Measurements from ENCODE around the gene TMEM232. TPM values are rescaled to one million over a fixed set of nuclear protein-coding genes. Genes with fewer than 3 reads are reported as not detected.

The TMEM232 gene
- total RNA-seq, 3 donors from 2014 or later = 0.28 to 0.90 (median 0.29) TPM

- Mint-ChIP-seq H3K27me3 (ENCODE audit: low read depth) (peaks cover 2% of the 10 kb centered on the region), H3K9me3 (peaks cover 11% of the 10 kb centered on the region), H3K4me1 (ENCODE audit: low read depth) (no peaks in the 10 kb centered on the region), H3K36me3 (ENCODE audit: insufficient read depth) (no peaks in the 10 kb centered on the region), H3K4me3 (no peak overlapping the region)
- no peak for ATAC-seq
- DNase-seq = no peak
Measured at GRCh38 chr5:110477911-110478310, 248.6 kb downstream of the TMEM232 start.

GRCh38 chr5:110476164-110476563, 250.3 kb downstream of the TMEM232 start:
- H3K4me3 Mint-ChIP-seq = no peak overlapping the region
- no peaks in the 10 kb centered on the region for H3K4me1 Mint-ChIP-seq (ENCODE audit: low read depth)
- peaks cover 12% of the 10 kb centered on the region for H3K9me3 Mint-ChIP-seq
- no peaks in the 10 kb centered on the region for H3K36me3 Mint-ChIP-seq (ENCODE audit: insufficient read depth)
- DNase-seq (no peak), ATAC-seq (no peak)
- H3K27me3 Mint-ChIP-seq (ENCODE audit: low read depth) = peaks cover 2% of the 10 kb centered on the region

- peaks cover 2% of the 10 kb centered on the region for H3K27me3 Mint-ChIP-seq (ENCODE audit: low read depth)
- peaks cover 18% of the 10 kb centered on the region for H3K9me3 Mint-ChIP-seq
- DNase-seq (no peak), ATAC-seq (no peak)
- no peak overlapping the region for H3K4me3 Mint-ChIP-seq
- no peaks in the 10 kb centered on the region for H3K4me1 Mint-ChIP-seq (ENCODE audit: low read depth)
- no peaks in the 10 kb centered on the region for H3K36me3 Mint-ChIP-seq (ENCODE audit: insufficient read depth)
Measured at GRCh38 chr5:110475529-110475928, 250.9 kb downstream of the TMEM232 start.

GRCh38 chr5:110469486-110469885, 257.0 kb downstream of the TMEM232 start:
- Mint-ChIP-seq H3K36me3 (ENCODE audit: insufficient read depth) (no peaks in the 10 kb centered on the region), H3K9me3 (peaks cover 25% of the 10 kb centered on the region), H3K4me3 (no peak overlapping the region), H3K27me3 (ENCODE audit: low read depth) (no peaks in the 10 kb centered on the region), H3K4me1 (ENCODE audit: low read depth) (no peaks in the 10 kb centered on the region)
- ATAC-seq (no peak), DNase-seq (no peak)

- ATAC-seq (no peak), DNase-seq (no peak)
- H3K36me3 Mint-ChIP-seq (ENCODE audit: insufficient read depth) = no peaks in the 10 kb centered on the region
- H3K4me3 Mint-ChIP-seq = no peak overlapping the region
- H3K9me3 Mint-ChIP-seq = no peaks in the 10 kb centered on the region
- H3K4me1 Mint-ChIP-seq (ENCODE audit: low read depth) = no peaks in the 10 kb centered on the region
- H3K27me3 Mint-ChIP-seq (ENCODE audit: low read depth) = no peaks in the 10 kb centered on the region
Measured at GRCh38 chr5:110463106-110463505, 263.4 kb downstream of the TMEM232 start.

- H3K4me3 Mint-ChIP-seq = no peak overlapping the region
Measured at GRCh38 chr5:110460837-110461236, 265.6 kb downstream of the TMEM232 start.

GRCh38 chr5:110458313-110458712, 268.2 kb downstream of the TMEM232 start:
- DNase-seq = no peak
- no peaks in the 10 kb centered on the region for H3K4me1 Mint-ChIP-seq (ENCODE audit: low read depth)
- H3K36me3 Mint-ChIP-seq (ENCODE audit: insufficient read depth) = no peaks in the 10 kb centered on the region
- no peaks in the 10 kb centered on the region for H3K27me3 Mint-ChIP-seq (ENCODE audit: low read depth)
- ATAC-seq = no peak
- H3K4me3 Mint-ChIP-seq = no peak overlapping the region
- no peaks in the 10 kb centered on the region for H3K9me3 Mint-ChIP-seq

More at GRCh38 chr5:110460837-110461236, 265.6 kb downstream of the TMEM232 start:
- ATAC-seq = no peak
- Mint-ChIP-seq H3K9me3 (no peaks in the 10 kb centered on the region), H3K4me1 (ENCODE audit: low read depth) (no peaks in the 10 kb centered on the region), H3K36me3 (ENCODE audit: insufficient read depth) (no peaks in the 10 kb centered on the region), H3K27me3 (ENCODE audit: low read depth) (no peaks in the 10 kb centered on the region)
- DNase-seq = no peak

GRCh38 chr5:110442856-110443255, 283.6 kb downstream of the TMEM232 start:
- DNase-seq (no peak), ATAC-seq (no peak)
- peaks cover 7% of the 10 kb centered on the region for H3K27me3 Mint-ChIP-seq (ENCODE audit: low read depth)
- no peaks in the 10 kb centered on the region for H3K36me3 Mint-ChIP-seq (ENCODE audit: insufficient read depth)
- H3K4me1 Mint-ChIP-seq (ENCODE audit: low read depth) = no peaks in the 10 kb centered on the region
- H3K4me3 Mint-ChIP-seq = no peak overlapping the region
- H3K9me3 Mint-ChIP-seq = no peaks in the 10 kb centered on the region

- Mint-ChIP-seq H3K9me3 (peaks cover 5% of the 10 kb centered on the region), H3K4me3 (no peak overlapping the region), H3K36me3 (ENCODE audit: insufficient read depth) (no peaks in the 10 kb centered on the region), H3K4me1 (ENCODE audit: low read depth) (no peaks in the 10 kb centered on the region), H3K27me3 (ENCODE audit: low read depth) (peaks cover 2% of the 10 kb centered on the region)
- ATAC-seq = no peak
- DNase-seq = no peak
Measured at GRCh38 chr5:110441035-110441434, 285.4 kb downstream of the TMEM232 start.

GRCh38 chr5:110440058-110440457, 286.4 kb downstream of the TMEM232 start:
- DNase-seq (no peak), ATAC-seq (no peak)
- Mint-ChIP-seq H3K4me3 (no peak overlapping the region), H3K27me3 (ENCODE audit: low read depth) (peaks cover 4% of the 10 kb centered on the region), H3K4me1 (ENCODE audit: low read depth) (no peaks in the 10 kb centered on the region), H3K36me3 (ENCODE audit: insufficient read depth) (no peaks in the 10 kb centered on the region), H3K9me3 (peaks cover 5% of the 10 kb centered on the region)

- no peak overlapping the region for H3K4me3 Mint-ChIP-seq
- H3K36me3 Mint-ChIP-seq (ENCODE audit: insufficient read depth) = no peaks in the 10 kb centered on the region
- DNase-seq = no peak
- H3K4me1 Mint-ChIP-seq (ENCODE audit: low read depth) = no peaks in the 10 kb centered on the region
- ATAC-seq = no peak
- H3K27me3 Mint-ChIP-seq (ENCODE audit: low read depth) = peaks cover 4% of the 10 kb centered on the region
- peaks cover 5% of the 10 kb centered on the region for H3K9me3 Mint-ChIP-seq
Measured at GRCh38 chr5:110439296-110439695, 287.2 kb downstream of the TMEM232 start.

GRCh38 chr5:110435207-110435606, 291.3 kb downstream of the TMEM232 start:
- H3K36me3 Mint-ChIP-seq (ENCODE audit: insufficient read depth) = no peaks in the 10 kb centered on the region
- no peak overlapping the region for H3K4me3 Mint-ChIP-seq
- no peak for ATAC-seq
- no peak for DNase-seq
- H3K9me3 Mint-ChIP-seq = peaks cover 8% of the 10 kb centered on the region
- no peaks in the 10 kb centered on the region for H3K4me1 Mint-ChIP-seq (ENCODE audit: low read depth)
- peaks cover 2% of the 10 kb centered on the region for H3K27me3 Mint-ChIP-seq (ENCODE audit: low read depth)

- H3K27me3 Mint-ChIP-seq (ENCODE audit: low read depth) = peaks cover 2% of the 10 kb centered on the region
- H3K9me3 Mint-ChIP-seq = peaks cover 6% of the 10 kb centered on the region
- no peaks in the 10 kb centered on the region for H3K36me3 Mint-ChIP-seq (ENCODE audit: insufficient read depth)
- no peak overlapping the region for H3K4me3 Mint-ChIP-seq
- DNase-seq (no peak), ATAC-seq (no peak)
- H3K4me1 Mint-ChIP-seq (ENCODE audit: low read depth) = no peaks in the 10 kb centered on the region
Measured at GRCh38 chr5:110431603-110432002, 294.9 kb downstream of the TMEM232 start.

GRCh38 chr5:110414360-110414759, 312.1 kb downstream of the TMEM232 start:
- DNase-seq (no peak), ATAC-seq (no peak)
- no peak overlapping the region for H3K4me3 Mint-ChIP-seq
- no peaks in the 10 kb centered on the region for H3K9me3 Mint-ChIP-seq
- no peaks in the 10 kb centered on the region for H3K36me3 Mint-ChIP-seq (ENCODE audit: insufficient read depth)
- no peaks in the 10 kb centered on the region for H3K4me1 Mint-ChIP-seq (ENCODE audit: low read depth)
- no peaks in the 10 kb centered on the region for H3K27me3 Mint-ChIP-seq (ENCODE audit: low read depth)

GRCh38 chr5:110413856-110414255, 312.6 kb downstream of the TMEM232 start:
- H3K4me1 Mint-ChIP-seq (ENCODE audit: low read depth) = no peaks in the 10 kb centered on the region
- ATAC-seq (no peak), DNase-seq (no peak)
- no peaks in the 10 kb centered on the region for H3K9me3 Mint-ChIP-seq
- H3K36me3 Mint-ChIP-seq (ENCODE audit: insufficient read depth) = no peaks in the 10 kb centered on the region
- H3K27me3 Mint-ChIP-seq (ENCODE audit: low read depth) = no peaks in the 10 kb centered on the region
- H3K4me3 Mint-ChIP-seq = no peak overlapping the region

- H3K9me3 Mint-ChIP-seq = no peaks in the 10 kb centered on the region
- no peaks in the 10 kb centered on the region for H3K36me3 Mint-ChIP-seq (ENCODE audit: insufficient read depth)
- no peaks in the 10 kb centered on the region for H3K4me1 Mint-ChIP-seq (ENCODE audit: low read depth)
- no peak overlapping the region for H3K4me3 Mint-ChIP-seq
- no peak for DNase-seq
- H3K27me3 Mint-ChIP-seq (ENCODE audit: low read depth) = no peaks in the 10 kb centered on the region
- no peak for ATAC-seq
Measured at GRCh38 chr5:110409571-110409970, 316.9 kb downstream of the TMEM232 start.
